ENCODE measurements around the gene HECTD2.
"Not testable (repeated sequence)": the region's sequence is repeated elsewhere in the genome, so short reads cannot be mapped to it uniquely, and the experiment has no call there.

The HECTD2 gene

GRCh38 chr10:91374052-91374451, 36.1 kb upstream of the HECTD2 start:
- no peak for DNase-seq (ENCODE audit: low read depth, low spot score)
- in situ Hi-C loops (cut with HindIII; ENCODE audit: low sequenced_read_pairs), result no loop called here
- H3K4me3 ChIP-seq (ENCODE audit: low read depth, low read length), result no peak overlapping the region
- no peak for TF ChIP-seq CTCF (IDR thresholded peaks at IDR 0.05; ENCODE audit: low read depth, low read length)

GRCh38 chr10:91378061-91378460, 32.1 kb upstream of the HECTD2 start:
- peak; percentile 69 for DNase-seq (ENCODE audit: low read depth, low spot score)
- H3K4me3 ChIP-seq (ENCODE audit: low read depth, low read length), result no peak overlapping the region
- TF ChIP-seq CTCF (IDR thresholded peaks at IDR 0.05; ENCODE audit: low read depth, low read length), result no peak
- in situ Hi-C loops (cut with HindIII; ENCODE audit: low sequenced_read_pairs), result no loop called here

- no peak for DNase-seq (ENCODE audit: low read depth, low spot score)
- in situ Hi-C loops (cut with HindIII; ENCODE audit: low sequenced_read_pairs), result no loop called here
- no peak for TF ChIP-seq CTCF (IDR thresholded peaks at IDR 0.05; ENCODE audit: low read depth, low read length)
- H3K4me3 ChIP-seq (ENCODE audit: low read depth, low read length), result no peak overlapping the region
These were observed 29.3 kb upstream of the HECTD2 start for GRCh38 chr10:91380873-91381256.

DNA sequence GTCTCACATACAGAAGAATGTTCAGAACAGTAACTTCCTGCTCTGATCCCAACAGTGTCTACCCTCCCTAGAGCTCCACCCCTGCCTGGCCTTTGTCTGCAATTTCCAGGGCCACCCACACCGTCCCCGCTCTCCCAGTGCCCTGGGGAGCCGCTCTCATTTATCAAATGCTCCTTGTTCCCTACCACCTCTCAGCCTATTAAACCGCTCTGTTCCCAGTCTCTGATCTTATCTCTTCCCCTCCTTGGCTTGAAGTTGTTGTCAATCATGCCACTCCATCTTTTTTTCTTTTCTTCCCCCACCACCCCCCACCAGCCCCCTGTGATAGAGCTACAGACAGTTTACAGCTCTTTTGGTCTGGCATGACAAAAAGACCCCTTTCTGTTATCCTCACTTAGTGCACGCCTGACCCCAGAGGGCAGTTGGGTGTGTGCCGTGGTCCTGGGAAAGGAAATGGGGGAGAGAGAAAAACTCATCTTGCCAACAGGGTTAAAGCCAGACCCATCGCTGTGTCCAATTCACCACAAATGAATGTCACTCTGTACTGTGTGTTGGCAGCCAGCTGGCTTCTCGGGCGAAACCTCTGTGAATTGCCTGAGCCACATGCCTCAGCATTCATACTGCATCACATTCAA, 28.8 kb upstream of the HECTD2 start:
- H3K4me3 ChIP-seq (ENCODE audit: low read depth, low read length), result no peak overlapping the region
- in situ Hi-C loops (cut with HindIII; ENCODE audit: low sequenced_read_pairs), result no loop called here
- DNase-seq (ENCODE audit: low read depth, low spot score), result peak; percentile 30
- no peak for TF ChIP-seq CTCF (IDR thresholded peaks at IDR 0.05; ENCODE audit: low read depth, low read length)

DNA sequence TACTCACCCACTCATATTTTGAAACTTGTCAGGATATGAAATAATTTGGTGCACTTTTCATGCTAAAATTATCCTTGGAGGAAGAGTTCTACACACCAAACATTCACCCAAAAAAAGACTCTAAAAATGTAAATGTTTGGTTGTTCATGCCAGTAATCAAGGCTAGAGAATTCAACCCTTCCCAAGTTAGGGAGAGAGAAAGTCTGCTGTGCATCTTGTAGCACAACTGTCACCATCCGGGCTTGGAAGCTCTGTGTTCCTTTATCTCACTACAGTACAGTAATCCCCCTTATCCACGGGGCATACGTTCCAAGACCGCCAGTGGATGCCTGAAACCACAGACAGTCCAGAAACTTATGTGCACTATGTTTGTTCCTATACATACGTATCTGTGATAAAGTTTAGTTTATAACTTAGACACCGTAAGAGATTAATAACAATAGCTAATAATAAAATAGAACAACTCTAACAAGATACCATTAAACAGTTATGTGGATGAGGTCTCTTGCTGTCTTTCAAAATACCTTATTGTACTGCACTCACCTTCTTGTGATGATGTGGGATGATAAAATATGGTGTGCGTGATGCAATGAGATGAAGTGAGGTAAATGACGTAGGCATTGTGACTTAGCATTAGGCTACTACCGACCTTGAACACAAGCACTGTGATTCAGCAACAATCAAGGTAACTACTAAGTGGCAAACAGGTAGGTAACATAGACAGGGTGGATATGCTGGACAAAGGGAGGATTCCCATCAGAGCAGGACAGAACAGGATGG, 24.6 kb upstream of the HECTD2 start:
- no peak for TF ChIP-seq CTCF (IDR thresholded peaks at IDR 0.05; ENCODE audit: low read depth, low read length)
- no peak for DNase-seq (ENCODE audit: low read depth, low spot score)
- H3K4me3 ChIP-seq (ENCODE audit: low read depth, low read length), result no peak overlapping the region
- in situ Hi-C loops (cut with HindIII; ENCODE audit: low sequenced_read_pairs), result no loop called here

DNA sequence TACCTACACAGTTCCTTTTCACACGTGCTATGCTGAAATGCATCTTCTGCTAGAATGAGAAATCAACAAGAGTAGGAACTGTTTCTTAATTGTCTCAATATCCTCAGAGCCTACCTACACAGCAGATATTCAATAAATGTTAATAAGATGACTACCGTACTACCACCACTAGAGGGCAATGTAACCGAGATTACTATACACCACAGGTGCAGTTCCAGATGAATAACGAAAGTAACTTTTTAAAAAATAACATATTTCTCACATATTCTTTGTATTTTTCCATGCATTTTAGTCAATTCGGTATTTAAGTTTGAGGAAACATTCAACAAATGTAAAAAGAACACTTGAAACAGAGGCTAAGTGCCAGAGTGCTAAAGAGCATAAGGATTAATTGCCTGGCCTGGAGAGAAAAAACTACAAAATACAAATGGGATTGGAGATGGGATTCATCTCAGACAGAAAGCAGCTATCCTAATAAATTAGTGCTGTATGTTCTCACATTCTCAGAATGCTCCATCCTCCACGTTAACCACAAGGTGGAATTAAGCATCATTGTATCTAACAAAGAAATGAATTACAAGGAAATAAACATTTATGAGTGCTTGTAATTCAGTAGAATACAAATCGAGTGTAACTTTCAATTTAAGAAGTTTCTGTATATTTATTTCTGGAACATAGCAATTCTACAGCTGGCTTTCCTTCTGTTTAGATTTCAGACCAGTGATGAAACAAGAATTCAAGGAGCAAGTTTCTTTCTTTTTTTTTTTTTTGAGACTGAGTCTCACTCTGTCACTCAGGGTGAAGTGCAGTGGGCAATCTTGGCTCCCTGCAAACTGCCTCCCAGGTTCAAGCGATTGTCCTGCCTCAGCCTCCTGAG, 20.3 kb upstream of the HECTD2 start:
- no peak overlapping the region for H3K4me3 ChIP-seq (ENCODE audit: low read depth, low read length)
- in situ Hi-C loops (cut with HindIII; ENCODE audit: low sequenced_read_pairs), result no loop called here
- peak; percentile 55 for TF ChIP-seq CTCF (IDR thresholded peaks at IDR 0.05; ENCODE audit: low read depth, low read length)
- DNase-seq (ENCODE audit: low read depth, low spot score), result peak; percentile 66

- in situ Hi-C loops (cut with HindIII; ENCODE audit: low sequenced_read_pairs); H3K4me3 ChIP-seq (ENCODE audit: low read depth, low read length): not testable (repeated sequence)
These were observed 19.7 kb upstream of the HECTD2 start for GRCh38 chr10:91390513-91390825.

More at GRCh38 chr10:91390513-91390825, 19.7 kb upstream of the HECTD2 start:
- DNase-seq (ENCODE audit: low read depth, low spot score), result not testable (repeated sequence)
